Measurements from ENCODE around the gene MOB4.

MOB4 gene

GRCh38 chr2:197597166-197597565 lies 81.3 kb downstream of the MOB4 start:
- no peak for DNase-seq

- DNase-seq = no peak
Observed at GRCh38 chr2:197598450-197598849, 82.6 kb downstream of the MOB4 start.

- DNase-seq = peak; percentile 21
Observed at GRCh38 chr2:197599285-197599965, 83.6 kb downstream of the MOB4 start.

GRCh38 chr2:197600306-197600705 lies 84.4 kb downstream of the MOB4 start:
- no peak for DNase-seq

GRCh38 chr2:197601726-197602125 lies 85.9 kb downstream of the MOB4 start:
- DNase-seq = no peak
